Endothelial cell (in vitro differentiated cells): ENCODE data around the gene FGGY. TPM values are rescaled to one million over a fixed set of nuclear protein-coding genes. Genes with fewer than 3 reads are reported as not detected.
"Not testable (repeated sequence)": the region's sequence is repeated elsewhere in the genome, so short reads cannot be mapped to it uniquely, and the experiment has no call there.

ENCODE experiments used
- DNase-seq: peaks from one replicate; pipeline ENCODE4 v3.0.0; 2021; ENCODE audit warnings: low spot score
- H3K27ac Mint-ChIP-seq: one replicate; pipeline ENCODE4 v1.8.0; 2021; ENCODE audit warnings: mixed read lengths, inconsistent platforms; ENCODE audit not compliant: unreplicated experiment
- H3K27me3 Mint-ChIP-seq: one replicate; pipeline ENCODE4 v1.8.0; 2021; ENCODE audit warnings: mild to moderate bottlenecking, moderate library complexity, mixed read lengths, inconsistent platforms; ENCODE audit not compliant: unreplicated experiment
- H3K36me3 Mint-ChIP-seq: one replicate; pipeline ENCODE4 v1.8.0; 2021; ENCODE audit warnings: mild to moderate bottlenecking, low read depth, mixed read lengths, inconsistent platforms; ENCODE audit not compliant: unreplicated experiment
- H3K4me1 Mint-ChIP-seq: one replicate; pipeline ENCODE4 v1.8.0; 2021; ENCODE audit warnings: mild to moderate bottlenecking, mixed read lengths, inconsistent platforms; ENCODE audit not compliant: unreplicated experiment
- H3K4me3 Mint-ChIP-seq: one replicate; pipeline ENCODE4 v1.8.0; 2021; ENCODE audit warnings: mild to moderate bottlenecking, mixed read lengths, inconsistent platforms; ENCODE audit not compliant: unreplicated experiment
- H3K9me3 Mint-ChIP-seq: one replicate; pipeline ENCODE4 v1.8.0; 2021; ENCODE audit warnings: mixed read lengths, inconsistent platforms; ENCODE audit not compliant: unreplicated experiment
- total RNA-seq: library from RNA; stranded (reverse); fragmentation: NEBNext Ultra II Directional; extraction: Animal tissue kit (Norgen Biotek cat#: 25700); gene quantifications from one replicate; pipeline ENCODE4 v1.2.1, GENCODE V29; 2021; ENCODE audit not compliant: unreplicated experiment
- TF ChIP-seq, protein P1 (sequence below): fragments of 200-600 bp; sonication (generic); IDR thresholded peaks from one replicate; pipeline ENCODE4 v1.5.0; 2021; ENCODE audit warnings: antibody characterized with exemption; ENCODE audit not compliant: unreplicated experiment

The FGGY gene
- total RNA-seq, 1 donor from 2014 or later: 41.2 TPM

DNA sequence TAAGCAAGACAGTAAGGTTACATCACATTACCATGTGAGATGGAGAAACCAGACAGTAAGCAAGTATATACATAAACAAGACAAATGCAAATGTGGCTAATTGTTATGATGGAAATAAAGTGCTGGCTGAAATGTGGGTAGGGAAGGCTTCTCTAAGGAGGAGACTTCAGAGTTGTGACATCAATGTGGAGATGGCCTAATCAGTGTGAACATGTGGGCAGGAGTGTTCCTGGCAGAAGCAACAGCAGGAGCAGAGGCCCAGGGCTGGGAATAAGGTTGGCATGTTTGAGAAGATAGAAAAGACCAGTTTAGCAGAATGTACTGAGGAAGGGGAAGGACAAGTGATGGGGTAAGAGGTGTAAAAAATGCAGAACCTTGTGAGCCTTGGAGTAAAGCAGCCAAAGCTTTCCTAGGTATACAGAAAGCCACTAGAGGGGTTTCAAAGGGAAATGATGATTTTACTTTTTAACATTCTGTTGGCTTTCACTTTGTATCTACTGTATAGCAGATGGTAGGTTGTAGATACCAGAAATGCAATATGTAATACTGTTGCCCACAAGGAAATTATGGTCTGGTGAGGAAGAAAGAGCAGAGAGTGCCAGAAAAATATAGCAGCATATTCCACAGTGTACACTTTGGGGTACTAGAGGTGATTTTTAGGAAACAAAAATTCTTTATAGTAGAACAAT, 197.4 kb downstream of the FGGY start:
- DNase-seq: no peak
- Mint-ChIP-seq H3K27me3 (peaks cover 2% of the 10 kb centered on the region), H3K27ac (no peak overlapping the region), H3K4me3 (no peak overlapping the region), H3K4me1 (peaks cover 11% of the 10 kb centered on the region), H3K36me3 (peaks cover 5% of the 10 kb centered on the region), H3K9me3 (no peaks in the 10 kb centered on the region)
- TF ChIP-seq, protein P1, sequence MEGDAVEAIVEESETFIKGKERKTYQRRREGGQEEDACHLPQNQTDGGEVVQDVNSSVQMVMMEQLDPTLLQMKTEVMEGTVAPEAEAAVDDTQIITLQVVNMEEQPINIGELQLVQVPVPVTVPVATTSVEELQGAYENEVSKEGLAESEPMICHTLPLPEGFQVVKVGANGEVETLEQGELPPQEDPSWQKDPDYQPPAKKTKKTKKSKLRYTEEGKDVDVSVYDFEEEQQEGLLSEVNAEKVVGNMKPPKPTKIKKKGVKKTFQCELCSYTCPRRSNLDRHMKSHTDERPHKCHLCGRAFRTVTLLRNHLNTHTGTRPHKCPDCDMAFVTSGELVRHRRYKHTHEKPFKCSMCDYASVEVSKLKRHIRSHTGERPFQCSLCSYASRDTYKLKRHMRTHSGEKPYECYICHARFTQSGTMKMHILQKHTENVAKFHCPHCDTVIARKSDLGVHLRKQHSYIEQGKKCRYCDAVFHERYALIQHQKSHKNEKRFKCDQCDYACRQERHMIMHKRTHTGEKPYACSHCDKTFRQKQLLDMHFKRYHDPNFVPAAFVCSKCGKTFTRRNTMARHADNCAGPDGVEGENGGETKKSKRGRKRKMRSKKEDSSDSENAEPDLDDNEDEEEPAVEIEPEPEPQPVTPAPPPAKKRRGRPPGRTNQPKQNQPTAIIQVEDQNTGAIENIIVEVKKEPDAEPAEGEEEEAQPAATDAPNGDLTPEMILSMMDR: no peak

DNA sequence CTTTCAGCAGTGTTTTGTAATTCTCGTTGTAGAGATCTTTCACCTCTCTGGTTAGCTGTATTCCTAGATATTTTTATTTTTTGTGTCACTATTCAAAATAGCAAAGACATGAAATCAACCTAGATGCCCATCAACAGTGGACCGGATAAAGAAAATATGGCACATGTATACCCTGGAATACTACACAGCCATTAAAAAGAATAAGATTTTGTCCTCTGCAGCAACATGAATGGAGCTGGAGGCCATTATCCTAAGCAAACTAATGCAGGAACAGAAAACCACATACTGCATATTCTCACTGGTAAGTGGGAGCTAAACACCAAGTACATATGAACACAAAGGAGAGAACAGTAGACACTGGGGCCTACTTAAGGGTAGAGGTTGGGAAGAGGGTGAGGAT, 199.3 kb downstream of the FGGY start:
- H3K4me1 Mint-ChIP-seq: peaks cover 20% of the 10 kb centered on the region
- not testable (repeated sequence) for H3K27ac Mint-ChIP-seq, DNase-seq, H3K4me3 Mint-ChIP-seq, H3K36me3 Mint-ChIP-seq, H3K9me3 Mint-ChIP-seq, H3K27me3 Mint-ChIP-seq

DNA sequence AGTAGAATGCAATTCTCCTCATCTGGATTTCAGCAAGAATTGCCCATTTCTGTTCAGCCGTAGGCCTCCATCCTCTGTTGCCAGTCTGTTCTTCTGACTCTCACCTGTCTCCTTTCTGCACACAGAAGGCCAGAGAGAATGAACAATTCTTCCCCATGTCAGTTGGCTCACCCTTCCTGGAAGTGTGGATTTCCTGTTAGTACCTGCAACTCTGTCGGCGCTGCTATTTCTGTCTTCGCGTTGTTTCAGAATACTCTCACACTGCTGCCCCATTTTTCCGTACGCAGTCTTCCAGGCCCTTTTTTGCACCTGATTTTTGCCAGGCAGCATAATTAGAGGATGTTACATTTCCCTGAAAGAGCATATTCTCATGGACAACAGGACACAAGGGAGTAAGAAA, 200.7 kb downstream of the FGGY start:
- H3K36me3 Mint-ChIP-seq: peaks cover 5% of the 10 kb centered on the region

DNA sequence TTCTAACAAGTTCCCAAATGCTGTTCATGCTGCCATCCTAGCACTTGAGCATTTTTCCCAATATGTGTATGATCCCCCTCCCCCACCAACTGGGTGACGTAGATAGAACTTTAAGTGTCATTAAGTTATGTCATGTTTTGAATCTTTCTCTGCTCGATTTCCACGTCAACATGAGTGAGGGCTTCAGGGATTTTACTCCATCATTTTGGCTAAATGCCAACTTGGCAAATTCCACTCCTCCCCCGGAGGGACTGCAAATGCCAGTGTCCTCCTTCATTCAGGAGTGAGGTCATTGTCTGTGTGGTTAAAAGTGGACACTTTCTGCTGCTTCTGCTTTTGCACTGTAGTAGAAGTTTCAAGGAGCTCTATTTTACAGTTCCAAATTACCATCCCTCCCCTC, 201.7 kb downstream of the FGGY start:
- Mint-ChIP-seq H3K27me3 (peaks cover 2% of the 10 kb centered on the region), H3K9me3 (no peaks in the 10 kb centered on the region), H3K4me3 (no peak overlapping the region), H3K27ac (no peak overlapping the region), H3K4me1 (peaks cover 20% of the 10 kb centered on the region), H3K36me3 (peaks cover 5% of the 10 kb centered on the region)
- no peak for DNase-seq
- TF ChIP-seq, protein P1: no peak

More for the DNA sequence above, 200.7 kb downstream of the FGGY start:
- no peak overlapping the region for H3K27ac Mint-ChIP-seq
- no peak for DNase-seq
- no peaks in the 10 kb centered on the region for H3K9me3 Mint-ChIP-seq
- no peak overlapping the region for H3K4me3 Mint-ChIP-seq
- peaks cover 20% of the 10 kb centered on the region for H3K4me1 Mint-ChIP-seq
- H3K27me3 Mint-ChIP-seq: peaks cover 2% of the 10 kb centered on the region
- TF ChIP-seq, protein P1: no peak

DNA sequence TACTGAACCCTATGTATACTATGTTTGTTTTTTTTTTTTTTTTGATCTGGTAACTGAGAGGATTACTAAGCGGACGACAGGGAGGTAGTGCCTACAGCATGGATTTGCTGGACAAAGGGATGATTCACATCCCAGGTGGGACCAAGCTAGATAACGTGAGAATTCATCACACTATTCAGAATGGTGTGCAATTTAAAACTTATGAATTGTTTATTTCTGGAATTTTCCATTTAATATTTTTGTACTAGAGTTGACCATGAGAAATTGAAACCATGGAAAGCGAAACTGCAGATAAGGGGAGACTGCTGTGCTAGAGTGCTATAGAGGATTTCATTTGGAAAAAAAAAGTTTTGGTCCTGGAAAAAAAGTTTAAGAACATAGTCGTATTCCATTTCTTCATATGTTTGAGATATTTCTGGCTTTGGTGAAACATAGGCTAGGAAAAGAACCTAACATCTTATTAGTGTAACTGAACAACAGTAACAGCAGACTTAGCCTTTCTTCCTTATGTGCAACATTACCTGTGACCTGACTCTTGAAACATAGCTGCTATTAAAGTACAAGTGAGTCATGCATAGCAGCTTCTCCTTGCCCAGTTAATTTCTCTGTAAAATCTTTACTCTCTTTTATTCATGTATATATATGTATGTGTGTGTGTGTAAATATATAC, 202.5 kb downstream of the FGGY start:
- H3K27ac Mint-ChIP-seq: no peak overlapping the region
- TF ChIP-seq, protein P1: no peak
- peaks cover 2% of the 10 kb centered on the region for H3K27me3 Mint-ChIP-seq
- peaks cover 20% of the 10 kb centered on the region for H3K4me1 Mint-ChIP-seq
- H3K36me3 Mint-ChIP-seq: peaks cover 5% of the 10 kb centered on the region
- H3K4me3 Mint-ChIP-seq: no peak overlapping the region
- no peaks in the 10 kb centered on the region for H3K9me3 Mint-ChIP-seq
- no peak for DNase-seq
